A549 treated with AZD9567 at 1 μM for 4 hours (cell line): ENCODE results near the gene GDAP1L1. TPM values are rescaled to one million over a fixed set of nuclear protein-coding genes. Genes with fewer than 3 reads are reported as not detected.

ENCODE experiments used
- total RNA-seq: library from RNA; stranded (reverse); fragments of 200-300 nt; extraction: Qiagen RNA extraction; gene quantifications from 5 replicates; pipeline ENCODE4 v1.2.3, GENCODE V29; 2022; ENCODE audit not compliant: insufficient read depth

GDAP1L1 gene
- 0.26 TPM in 1 of 5 replicates, not detected in the others for total RNA-seq

DNA sequence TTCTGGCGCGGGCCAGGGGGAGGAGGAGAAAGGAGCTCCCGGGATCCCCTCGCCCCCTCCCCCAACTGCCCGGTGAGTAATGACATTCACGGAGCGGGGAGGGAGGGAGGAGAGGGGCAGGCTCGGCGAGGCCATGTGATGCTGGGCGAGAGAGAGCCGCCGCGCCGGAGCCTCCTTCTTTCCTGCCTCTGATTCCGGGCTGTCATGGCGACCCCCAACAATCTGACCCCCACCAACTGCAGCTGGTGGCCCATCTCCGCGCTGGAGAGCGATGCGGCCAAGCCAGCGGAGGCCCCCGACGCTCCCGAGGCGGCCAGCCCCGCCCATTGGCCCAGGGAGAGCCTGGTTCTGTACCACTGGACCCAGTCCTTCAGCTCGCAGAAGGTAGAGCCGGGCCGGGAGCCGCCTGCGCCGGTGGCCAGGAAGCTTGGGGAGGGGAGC, at the start of gene GDAP1L1:
Gene GDAP1L1, plus strand, starts transcription at position 178 of the 441 bp plus-strand sequence. Its CDS starts 27 bp downstream, at position 205.

GRCh38 chr20:44210406-44211176, 36.5 kb upstream of the GDAP1L1 start, which contains the start of gene OSER1:
TSS of gene OSER1 (minus strand) at chr20:44210771. CDS start at chr20:44206957, 3,814 bp downstream.

DNA sequence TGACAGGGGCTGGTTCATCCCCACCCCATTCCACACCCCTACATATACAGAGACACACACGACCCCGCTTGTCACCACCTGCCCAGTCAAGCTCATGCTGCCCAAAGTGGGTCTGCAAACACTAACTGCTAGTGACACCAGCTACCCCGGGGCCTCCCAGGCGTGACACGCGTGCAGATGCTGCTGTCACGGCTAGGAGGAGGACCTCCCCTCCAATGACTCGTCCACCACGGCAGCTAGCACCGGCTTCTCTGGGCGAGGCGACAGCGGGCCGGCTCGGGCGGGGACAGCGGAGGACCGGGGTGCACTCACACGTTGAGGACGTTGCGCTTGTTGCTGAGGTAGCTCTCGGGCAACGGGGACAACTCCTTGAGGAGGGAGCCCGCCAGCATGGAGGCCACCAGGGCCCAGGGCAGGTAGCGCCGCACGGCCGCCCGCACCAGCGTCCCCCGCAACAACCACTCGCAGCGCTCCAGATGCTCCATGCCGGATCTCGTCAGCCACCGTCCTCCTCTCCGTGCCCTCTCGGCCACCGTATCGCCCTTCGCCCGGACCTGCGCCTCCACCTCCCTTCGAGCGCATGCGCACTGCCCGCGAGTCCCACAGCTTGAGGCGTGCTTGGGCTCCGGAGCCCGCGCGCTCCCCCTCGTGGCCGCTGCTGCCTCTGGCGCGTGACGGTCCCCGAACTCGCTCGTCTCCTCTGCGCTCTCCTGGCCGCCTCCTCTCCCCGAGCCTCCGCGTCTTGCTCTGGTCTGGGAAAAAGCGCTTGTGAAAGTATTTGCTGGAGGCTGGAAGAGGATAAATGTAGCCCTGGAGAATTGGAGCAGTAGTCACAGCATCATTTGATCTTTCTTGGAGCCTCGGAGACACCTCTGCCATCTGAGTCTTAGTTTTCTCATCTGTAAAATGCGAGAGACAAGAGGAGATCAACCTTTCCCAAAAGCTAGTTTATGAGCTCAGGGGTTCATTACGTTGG, 63.8 kb downstream of the GDAP1L1 start, which contains the start of gene FITM2:
Gene FITM2, minus strand, starts transcription at position 539 of the 976 bp plus-strand sequence. Its CDS starts 54 bp downstream, at position 485.

Other genes starting within 250 kb of the GDAP1L1 start
- 3.3 to 4.8 TPM (median 3.8 TPM) in 5 replicates for gene JPH2, start 60.1 kb upstream of the GDAP1L1 start, total RNA-seq
- gene OSER1, start 36.5 kb upstream of the GDAP1L1 start, total RNA-seq, result 49.6 to 60.7 TPM (median 54.0 TPM) in 5 replicates
- 8.4 to 9.9 TPM (median 9.0 TPM) in 5 replicates for gene FITM2, start 63.9 kb downstream of the GDAP1L1 start, total RNA-seq
- 0.11 to 0.41 TPM (median 0.17 TPM) in 4 of 5 replicates, not detected in the other for gene R3HDML, start 89.7 kb downstream of the GDAP1L1 start, total RNA-seq
- 13.5 to 15.7 TPM (median 15.1 TPM) in 5 replicates for gene HNF4A, start 108.4 kb downstream of the GDAP1L1 start, total RNA-seq
- gene TTPAL, start 228.6 kb downstream of the GDAP1L1 start, total RNA-seq, result 13.8 to 16.8 TPM (median 16.0 TPM) in 5 replicates